Measurements from ENCODE around the gene TRPV4.
"Not testable (repeated sequence)": the region's sequence is repeated elsewhere in the genome, so short reads cannot be mapped to it uniquely, and the experiment has no call there.

The TRPV4 gene

GRCh38 chr12:109860977-109861376 is 27.8 kb upstream of the TRPV4 start:
- no peak for DNase-seq (ENCODE audit: low read depth, low spot score)

DNA sequence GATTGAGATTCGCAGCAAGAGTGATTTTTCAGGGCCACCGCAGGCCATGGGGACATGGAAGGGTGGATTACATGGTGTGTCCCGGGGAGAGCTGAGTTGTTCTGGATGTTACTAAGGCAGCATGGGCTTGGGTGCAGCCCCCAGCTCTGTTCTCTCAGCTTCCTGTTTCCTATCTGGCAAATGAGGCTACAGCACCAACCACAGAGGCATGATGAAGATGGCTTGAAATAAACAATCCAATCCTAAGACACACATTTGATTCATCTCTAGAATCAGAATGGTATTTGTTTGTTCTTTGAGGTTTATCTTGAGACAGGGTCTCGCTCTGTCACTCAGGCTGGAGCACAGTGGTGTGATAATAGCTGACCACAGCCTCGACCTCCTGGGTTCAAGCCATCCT is 25.6 kb upstream of the TRPV4 start:
- DNase-seq (ENCODE audit: low read depth, low spot score): no peak

GRCh38 chr12:109857715-109858114 is 24.5 kb upstream of the TRPV4 start:
- DNase-seq (ENCODE audit: low read depth, low spot score): no peak

GRCh38 chr12:109855377-109855776 is 22.2 kb upstream of the TRPV4 start:
- no peak for DNase-seq (ENCODE audit: low read depth, low spot score)

GRCh38 chr12:109850518-109850917 is 17.3 kb upstream of the TRPV4 start:
- not testable (repeated sequence) for DNase-seq (ENCODE audit: low read depth, low spot score)

GRCh38 chr12:109847142-109847735 is 14.0 kb upstream of the TRPV4 start:
- DNase-seq (ENCODE audit: low read depth, low spot score): no peak

DNA sequence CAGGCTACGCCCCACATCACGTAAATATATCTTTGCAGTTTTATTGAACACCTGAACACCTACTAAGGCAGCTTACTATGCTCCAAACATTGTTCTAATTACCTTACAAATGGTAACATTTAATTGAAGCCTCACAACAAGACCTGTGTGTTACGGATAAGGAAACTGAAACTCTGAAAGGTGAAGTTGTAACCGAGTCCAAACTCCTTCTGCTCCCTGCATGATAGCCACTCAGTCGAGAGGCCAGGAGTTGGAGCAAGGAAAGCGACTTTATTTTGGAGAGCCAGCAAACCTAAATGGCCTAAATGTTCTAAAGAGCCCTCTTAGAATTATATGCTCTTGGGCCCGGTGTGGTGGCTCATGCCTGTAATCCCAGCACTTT is 12.6 kb upstream of the TRPV4 start:
- no peak for DNase-seq (ENCODE audit: low read depth, low spot score)

DNA sequence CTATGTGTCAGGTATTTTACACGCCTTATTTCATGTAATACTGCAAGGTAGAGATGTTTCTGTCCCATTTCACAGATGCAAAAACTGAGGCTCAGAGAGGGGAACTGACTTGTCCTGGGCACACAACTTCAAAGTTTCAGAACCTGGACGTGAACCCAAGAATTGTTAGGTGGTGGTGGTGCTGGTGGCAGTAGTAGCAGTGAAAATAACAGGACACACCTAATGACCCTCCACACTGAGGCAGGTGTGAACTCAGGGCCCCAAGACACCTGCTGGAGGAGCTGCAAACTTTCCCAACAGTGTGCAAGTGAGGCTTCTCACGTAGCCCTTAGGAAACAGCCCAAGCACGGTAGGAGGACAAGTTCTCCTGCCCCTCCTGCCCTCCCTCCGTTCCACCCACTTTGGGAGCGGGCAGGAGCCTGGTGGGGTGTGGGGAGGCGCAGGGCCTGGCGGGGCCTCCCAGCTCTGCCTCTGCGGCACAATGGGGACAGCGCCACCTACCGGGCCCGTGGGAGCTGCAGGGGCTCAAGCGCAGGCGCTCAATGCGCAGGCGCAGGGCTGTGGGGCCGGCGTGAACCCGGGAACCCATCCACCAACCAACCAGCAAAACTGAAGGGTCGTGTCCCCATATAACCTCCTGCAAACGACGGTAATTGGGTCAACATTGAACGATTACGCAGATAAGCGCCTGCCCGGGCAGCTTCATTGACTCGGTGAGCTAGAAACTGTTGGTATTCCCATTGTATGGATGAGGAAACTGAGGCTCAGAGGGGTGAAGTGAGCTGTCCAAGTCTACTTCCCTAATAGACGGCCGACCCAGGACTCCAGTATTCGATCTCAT is 12.0 kb upstream of the TRPV4 start:
- DNase-seq (ENCODE audit: low read depth, low spot score): peak; percentile 40

- DNase-seq (ENCODE audit: low read depth, low spot score): no peak
These were observed 10.9 kb upstream of the TRPV4 start for GRCh38 chr12:109844091-109844490.

GRCh38 chr12:109842021-109842420 is 8.8 kb upstream of the TRPV4 start:
- DNase-seq (ENCODE audit: low read depth, low spot score): no peak

- DNase-seq (ENCODE audit: low read depth, low spot score): no peak
These were observed 8.2 kb upstream of the TRPV4 start for GRCh38 chr12:109841356-109841755.

DNA sequence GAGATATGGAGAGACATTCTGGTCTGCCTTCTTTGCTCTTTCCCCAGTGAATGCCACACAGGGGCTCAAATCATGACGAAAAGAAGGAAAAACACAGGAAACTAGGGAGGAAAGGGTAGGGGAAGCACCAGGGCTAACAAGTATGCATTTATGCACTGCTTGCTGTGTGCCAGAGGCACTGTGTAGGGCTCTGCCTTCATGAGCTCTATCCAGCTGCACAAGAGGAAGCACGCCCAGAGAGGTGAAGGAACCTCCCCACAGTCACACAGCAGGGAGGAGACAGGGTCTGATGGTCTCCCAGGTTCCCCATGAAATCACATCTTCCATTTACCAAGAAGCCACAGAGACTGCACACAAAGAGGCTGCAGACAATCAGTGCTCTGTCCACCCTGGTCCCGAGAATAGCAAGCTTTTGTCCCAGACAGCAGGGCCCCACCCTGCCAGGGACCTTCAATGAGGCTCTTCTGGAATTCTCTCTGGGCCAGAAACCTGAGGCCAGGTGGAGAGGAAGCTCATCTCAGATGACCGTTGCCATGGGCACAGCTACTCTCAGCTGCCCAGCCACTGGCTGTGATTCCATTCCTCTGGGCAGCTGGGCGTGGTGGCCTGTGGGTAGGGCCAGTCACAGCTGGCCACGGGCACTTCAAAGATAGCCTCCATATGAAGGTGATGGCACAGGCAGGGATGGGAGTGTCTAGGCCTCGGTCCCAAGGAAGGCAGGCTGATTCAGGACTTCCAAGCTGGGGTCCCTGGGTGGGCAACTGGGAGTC is 7.3 kb upstream of the TRPV4 start:
- DNase-seq (ENCODE audit: low read depth, low spot score): no peak

DNA sequence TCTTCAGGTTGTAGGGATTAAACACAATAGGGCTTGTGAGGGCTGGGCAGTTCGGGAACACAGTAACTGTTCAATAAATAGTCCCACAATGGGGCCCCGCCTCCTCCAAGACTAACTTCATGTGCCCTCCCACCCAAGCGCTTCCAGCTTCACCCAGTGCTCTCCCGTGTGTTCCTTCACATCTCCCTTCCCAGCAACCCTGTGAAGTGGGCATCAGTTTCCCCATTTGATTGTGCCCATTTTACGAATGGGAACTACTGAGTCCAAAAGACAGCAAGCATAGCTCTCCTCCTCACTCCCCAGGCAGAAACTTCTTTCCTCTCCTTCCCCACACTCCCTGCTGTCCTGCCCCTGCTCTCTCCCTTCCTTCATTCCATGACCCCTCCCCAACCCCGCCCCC is 6.2 kb upstream of the TRPV4 start:
- no peak for DNase-seq (ENCODE audit: low read depth, low spot score)

DNA sequence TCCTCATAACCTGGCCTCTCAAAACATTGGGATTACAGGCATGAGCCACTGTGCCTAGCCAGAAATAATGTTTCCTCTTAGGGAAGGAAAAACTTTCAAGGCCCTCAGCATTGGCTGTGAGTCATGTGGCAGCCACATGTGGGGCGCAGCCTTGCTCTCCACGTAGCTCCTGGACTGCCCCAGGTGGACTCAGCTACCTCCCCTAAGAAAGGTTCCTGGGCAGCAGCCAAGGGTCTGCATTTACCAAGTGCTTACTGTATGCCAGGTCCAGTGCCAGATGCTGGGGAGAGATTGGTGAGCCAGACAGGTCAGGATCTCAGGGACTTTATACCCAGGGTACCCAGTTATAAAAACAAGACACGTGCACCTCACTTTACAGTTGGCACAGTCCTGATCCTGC is 3.7 kb upstream of the TRPV4 start:
- DNase-seq (ENCODE audit: low read depth, low spot score): no peak

DNA sequence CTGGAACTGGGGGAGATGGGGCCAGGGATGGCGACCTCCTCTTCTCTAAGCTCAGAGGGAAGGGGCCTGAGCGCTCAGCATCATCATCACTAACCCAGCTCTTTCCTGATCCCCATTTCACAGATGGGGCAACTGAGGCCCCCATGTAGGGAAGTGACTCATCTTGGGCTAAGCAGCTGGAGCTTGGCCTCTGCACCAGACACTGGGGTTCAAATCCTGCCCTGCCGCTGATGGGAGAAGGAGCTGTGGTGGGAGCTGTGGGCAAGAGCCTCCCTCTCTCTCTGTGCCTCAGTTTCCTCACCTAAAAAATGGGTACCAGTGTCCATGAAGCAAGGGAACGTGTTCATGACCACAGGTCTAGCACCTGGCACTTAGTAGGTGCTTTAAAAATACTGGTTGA is 2.6 kb upstream of the TRPV4 start:
- no peak for DNase-seq (ENCODE audit: low read depth, low spot score)

DNA sequence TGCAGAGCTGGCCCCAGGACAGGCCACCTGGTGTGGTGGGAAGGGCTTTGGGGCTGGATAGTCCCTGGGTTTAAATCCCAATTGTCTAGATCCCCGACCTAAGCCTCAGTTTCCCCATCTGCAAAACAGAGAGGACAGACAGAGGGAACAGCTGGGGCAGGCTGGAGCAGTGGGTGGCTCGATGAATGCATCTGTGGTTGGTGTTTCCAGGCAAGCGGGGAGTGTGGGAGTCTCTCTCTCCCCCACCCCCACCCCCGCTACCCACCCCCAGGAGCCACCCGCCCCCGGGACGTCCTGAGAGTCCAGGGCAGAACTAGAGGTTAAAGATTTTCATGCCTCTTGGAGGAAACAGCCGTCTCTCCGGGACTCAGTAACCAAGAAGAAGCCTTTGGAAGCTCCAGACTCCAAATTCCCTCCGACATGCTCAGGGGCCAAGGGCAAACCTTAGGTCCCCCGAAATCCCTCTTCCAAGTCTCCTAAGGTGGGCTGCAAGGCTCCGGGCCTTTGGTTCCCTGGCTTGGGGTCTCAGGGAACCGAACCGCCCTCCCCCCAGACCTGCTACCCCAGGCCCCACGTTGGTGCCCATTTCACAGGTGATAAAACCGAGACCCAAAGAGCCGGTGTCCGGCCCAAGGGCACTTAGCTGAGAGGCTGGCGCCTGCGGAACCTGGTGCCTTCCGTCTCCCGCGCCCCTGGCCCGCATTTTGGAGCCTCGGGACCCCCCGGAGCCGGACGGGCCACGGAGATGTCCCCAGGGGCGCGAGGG is 474 bp downstream of the TRPV4 start:
- no peak for DNase-seq (ENCODE audit: low read depth, low spot score)

GRCh38 chr12:109831929-109832328 is 1.3 kb downstream of the TRPV4 start:
- no peak for DNase-seq (ENCODE audit: low read depth, low spot score)

GRCh38 chr12:109831365-109831764 is 1.8 kb downstream of the TRPV4 start:
- no peak for DNase-seq (ENCODE audit: low read depth, low spot score)

DNA sequence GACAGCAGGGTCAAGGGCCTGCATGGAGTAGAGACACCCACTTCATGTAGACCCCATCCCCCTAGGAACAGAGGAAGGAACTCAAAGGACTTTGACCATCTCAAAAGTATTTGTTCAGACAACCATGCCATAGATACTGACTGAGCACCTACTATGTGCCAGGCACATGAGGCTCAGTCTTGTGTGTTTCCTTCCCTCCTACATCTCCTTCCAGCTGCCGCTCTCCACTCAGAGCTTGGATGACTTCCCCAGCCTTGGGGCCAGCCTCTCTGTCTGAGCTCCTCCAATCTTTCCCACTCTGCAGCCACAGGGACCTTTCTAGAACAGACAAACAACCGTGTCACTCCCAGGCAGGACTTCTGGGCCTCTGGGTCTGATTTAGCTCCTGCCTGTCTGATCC is 2.5 kb downstream of the TRPV4 start:
- DNase-seq (ENCODE audit: low read depth, low spot score): no peak

GRCh38 chr12:109830267-109830666 is 2.9 kb downstream of the TRPV4 start:
- no peak for DNase-seq (ENCODE audit: low read depth, low spot score)

- DNase-seq (ENCODE audit: low read depth, low spot score): no peak
These were observed 3.5 kb downstream of the TRPV4 start for GRCh38 chr12:109829667-109830066.

Measured in smooth muscle cell of the brain vasculature (primary cell).